A549 (cell line): ENCODE results near the gene CACNA1C. TPM values are rescaled to one million over a fixed set of nuclear protein-coding genes. Genes with fewer than 3 reads are reported as not detected.

Experiments
- ATAC-seq, 2 experiments: fragments of 200-7000 bp in 1 of 2; fragments of >200 bp in 1 of 2; cut with Nextera tagmentation in 1 of 2; cut with Tn5 transposase in 1 of 2; 3 replicates each; pipeline versions ENCODE4 v1.8.0 to v1.9.1; 2018 to 2020; ENCODE audit warnings: mild to moderate bottlenecking in 1 of 2, moderate library complexity in 1 of 2
- CTCF ChIA-PET: fragments of 300-600 bp; sonication (Branson Sonifier 250); formaldehyde crosslinking; extraction: SDS; loops from one replicate; lab custom pipeline; 2021; ENCODE audit warnings: antibody characterized with exemption, inconsistent platforms; lab: Yijun Ruan, JAX
- POLR2A ChIA-PET: fragments of 350-600 bp; formaldehyde crosslinking; extraction: SDS; loops from one replicate; lab custom pipeline; 2021; ENCODE audit warnings: antibody characterized with exemption, inconsistent platforms; lab: Yijun Ruan, JAX
- DNase-seq, 2 experiments: peaks; one replicate each; pipeline versions ENCODE4 v3.0.0 to v3.0.0-alpha.2; 2011 to 2016; ENCODE audit warnings: low read depth in 1 of 2, low spot score in 1 of 2
- FAIRE-seq: peaks from 2 replicates; lab custom pipeline; 2011; peaks lifted over from hg19 to GRCh38; lab: Jason Lieb, UNC
- H3K27ac ChIP-seq, 2 experiments: fragments of >200 bp; sonication (Bioruptor Twin); formaldehyde crosslinking; 3 replicates each; pipeline ENCODE4 v1.5.1; 2016 to 2017
- H3K4me1 ChIP-seq: fragments of >200 bp; sonication (Bioruptor Twin); formaldehyde crosslinking; 3 replicates; pipeline ENCODE4 v1.6.1; 2016
- H3K4me2 ChIP-seq: fragments of >200 bp; sonication (Bioruptor Twin); formaldehyde crosslinking; 3 replicates; pipeline ENCODE4 v1.6.1; 2016
- H3K4me3 ChIP-seq: fragments of >200 bp; sonication (Bioruptor Twin); formaldehyde crosslinking; 3 replicates; pipeline ENCODE4 v1.5.1; 2016
- H3K9me3 ChIP-seq: fragments of >200 bp; sonication (Bioruptor Twin); formaldehyde crosslinking; 3 replicates; pipeline ENCODE4 v1.6.1; 2016
- CBX2 ChIP-seq: fragments of 200-600 bp; sonication (generic); IDR thresholded peaks from 2 replicates; pipeline ENCODE4 v1.6.1; 2016; ENCODE audit warnings: low read depth, mild to moderate bottlenecking, borderline replicate concordance
- CHD2 ChIP-seq: fragments of 150-350 bp; IDR thresholded peaks from 2 replicates; pipeline ENCODE4 v1.6.1; 2014; ENCODE audit warnings: low read length; ENCODE audit not compliant: partially characterized antibody
- ELK1 ChIP-seq: fragments of 150-350 bp; IDR thresholded peaks from 2 replicates; pipeline ENCODE4 v1.6.1; 2014; ENCODE audit warnings: low read depth, mild to moderate bottlenecking, low read length
- ESRRA ChIP-seq: fragments of 150-350 bp; IDR thresholded peaks from 2 replicates; pipeline ENCODE4 v1.6.1; 2014; ENCODE audit warnings: mild to moderate bottlenecking, low read length, borderline replicate concordance
- HDAC2 ChIP-seq: fragments of 200-600 bp; sonication (generic); IDR thresholded peaks from 2 replicates; pipeline ENCODE4 v1.6.1; 2016
- HOXB5 ChIP-seq: fragments of 250-450 bp; sonication (Bioruptor Pico); IDR thresholded peaks from 2 replicates; pipeline ENCODE4 v1.5.0; 2020; ENCODE audit warnings: mild to moderate bottlenecking, moderate library complexity
- JUNB ChIP-seq: fragments of >200 bp; sonication (Bioruptor Twin); formaldehyde crosslinking; IDR thresholded peaks from 2 replicates; pipeline ENCODE4 v1.6.1; 2016
- MYC ChIP-seq: IDR thresholded peaks from 2 replicates; pipeline ENCODE4 v1.6.1; 2012; ENCODE audit warnings: mild to moderate bottlenecking, inconsistent platforms, low read length, improper control_type of control experiment, borderline replicate concordance
- NFE2L2 ChIP-seq: fragments of 150-350 bp; conservative IDR thresholded peaks from 2 replicates; pipeline ENCODE4 v1.6.1; 2014; ENCODE audit warnings: low read length
- POLR2A ChIP-seq: IDR thresholded peaks from 2 replicates; pipeline ENCODE4 v1.6.1; 2012; ENCODE audit warnings: mild to moderate bottlenecking, low read length
- POLR2AphosphoS2 ChIP-seq: conservative IDR thresholded peaks from 2 replicates; pipeline ENCODE4 v1.6.1; 2012; ENCODE audit warnings: low read length, improper control_type of control experiment, inconsistent platforms
- RAD21 ChIP-seq, 2 experiments: fragments of >200 bp in 1 of 2; sonication (Bioruptor Twin) in 1 of 2; formaldehyde crosslinking in 1 of 2; IDR thresholded peaks in 1 of 2; conservative IDR thresholded peaks in 1 of 2; 2 replicates in 1 of 2; 3 replicates in 1 of 2; pipeline ENCODE4 v1.6.1; 2012 to 2018; ENCODE audit warnings: inconsistent platforms in 1 of 2
- RCOR1 ChIP-seq: fragments of 150-350 bp; IDR thresholded peaks from 2 replicates; pipeline ENCODE4 v1.6.1; 2014; ENCODE audit warnings: antibody characterized with exemption, low read length, low read depth
- RFX5 ChIP-seq: fragments of 450-650 bp; IDR thresholded peaks from 2 replicates; pipeline ENCODE4 v1.7.1; 2014; ENCODE audit warnings: antibody characterized with exemption, mild to moderate bottlenecking, moderate library complexity
- RNF2 ChIP-seq: fragments of 200-600 bp; sonication (generic); IDR thresholded peaks from 2 replicates; pipeline ENCODE4 v1.6.1; 2016; ENCODE audit warnings: low read depth, mild to moderate bottlenecking, antibody characterized with exemption, moderate library complexity, borderline replicate concordance
- TFCP2L1 ChIP-seq: fragments of 250-450 bp; sonication (Bioruptor Pico); IDR thresholded peaks from 2 replicates; pipeline ENCODE4 v1.5.0; 2021; ENCODE audit warnings: mild to moderate bottlenecking
- TP53 ChIP-seq: fragments of 250-450 bp; sonication (Bioruptor Pico); IDR thresholded peaks from 2 replicates; pipeline ENCODE4 v1.5.0; 2021; ENCODE audit warnings: mild to moderate bottlenecking, moderate library complexity
- USF2 ChIP-seq: fragments of 450-650 bp; IDR thresholded peaks from 2 replicates; pipeline ENCODE4 v1.6.1; 2014; ENCODE audit warnings: antibody characterized with exemption
- ZSCAN20 ChIP-seq: fragments of 250-450 bp; sonication (Bioruptor Pico); IDR thresholded peaks from 2 replicates; pipeline ENCODE4 v1.8.0; 2022; ENCODE audit warnings: mild to moderate bottlenecking, moderate library complexity
- WGBS: methylation state at CpG from one replicate; pipeline ENCODE4 v1.1.6; 2017; ENCODE audit errors: missing lambda C conversion rate; 5-methylcytosine and 5-hydroxymethylcytosine counted together
- polyA plus RNA-seq, 4 experiments: library from polyadenylated mRNA; depleted of rRNA in 3 of 4; stranded (reverse); fragments of >200 nt; fragmentation: RNase III in 1 of 4; extraction: RNeasy Plus Mini Kit Qiagen cat#74134 plus additional on column Dnase treatment in 1 of 4; gene quantifications; 2 replicates in 3 of 4; 3 replicates in 1 of 4; pipeline ENCODE4 v1.2.3, GENCODE V29; 2011 to 2017
- TF ChIP-seq, protein P1 (sequence below): fragments of >200 bp; sonication (Bioruptor Twin); formaldehyde crosslinking; IDR thresholded peaks from 3 replicates; pipeline ENCODE4 v1.6.1; 2016
- TF ChIP-seq, protein P2 (sequence below): IDR thresholded peaks from 2 replicates; pipeline ENCODE4 v1.6.1; 2012; ENCODE audit warnings: low read depth, borderline replicate concordance
- TF ChIP-seq, protein P3 (sequence below): fragments of >200 bp; sonication (Bioruptor Twin); formaldehyde crosslinking; IDR thresholded peaks from 3 replicates; pipeline ENCODE4 v1.5.1; 2016
- TF ChIP-seq, protein P4 (sequence below): IDR thresholded peaks from 2 replicates; pipeline ENCODE4 v1.6.1; 2012
- TF ChIP-seq, protein P5 (sequence below): IDR thresholded peaks from 2 replicates; pipeline ENCODE4 v1.6.1; 2012
- TF ChIP-seq, protein P6 (sequence below): fragments of 250-450 bp; sonication (Bioruptor Pico); IDR thresholded peaks from 2 replicates; pipeline ENCODE4 v1.5.0; 2020; ENCODE audit warnings: low read depth, mild to moderate bottlenecking, moderate library complexity

CACNA1C gene
- polyA plus RNA-seq, 2 of the 4 experiments (the other 2 are of a cell fraction): not detected

DNA sequence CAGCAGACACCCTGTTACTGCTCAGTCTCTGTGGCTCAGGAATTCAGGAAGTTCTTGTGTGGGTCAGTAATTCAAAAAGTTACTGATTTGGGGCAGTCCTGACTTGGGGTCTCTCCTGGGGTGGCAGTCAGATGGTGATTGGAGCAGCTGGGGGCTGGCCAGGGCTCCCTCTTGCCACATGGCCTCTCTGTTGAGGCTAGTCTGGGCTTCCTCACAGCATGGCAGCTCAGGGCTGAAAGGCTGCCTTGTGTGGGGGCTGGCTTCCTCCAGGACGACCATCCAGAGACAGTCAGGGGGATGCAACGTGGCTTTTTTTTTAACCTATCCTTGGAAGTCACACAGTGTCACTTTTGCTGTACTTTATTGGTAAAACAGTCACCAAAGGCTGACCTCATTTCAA, 61.3 kb downstream of the CACNA1C start (continued):
- TF ChIP-seq, protein P1, sequence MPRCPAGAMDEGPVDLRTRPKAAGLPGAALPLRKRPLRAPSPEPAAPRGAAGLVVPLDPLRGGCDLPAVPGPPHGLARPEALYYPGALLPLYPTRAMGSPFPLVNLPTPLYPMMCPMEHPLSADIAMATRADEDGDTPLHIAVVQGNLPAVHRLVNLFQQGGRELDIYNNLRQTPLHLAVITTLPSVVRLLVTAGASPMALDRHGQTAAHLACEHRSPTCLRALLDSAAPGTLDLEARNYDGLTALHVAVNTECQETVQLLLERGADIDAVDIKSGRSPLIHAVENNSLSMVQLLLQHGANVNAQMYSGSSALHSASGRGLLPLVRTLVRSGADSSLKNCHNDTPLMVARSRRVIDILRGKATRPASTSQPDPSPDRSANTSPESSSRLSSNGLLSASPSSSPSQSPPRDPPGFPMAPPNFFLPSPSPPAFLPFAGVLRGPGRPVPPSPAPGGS: no peak
- TF ChIP-seq POLR2A (no peak), MYC (no peak), ELK1 (no peak)
- TF ChIP-seq, protein P2, sequence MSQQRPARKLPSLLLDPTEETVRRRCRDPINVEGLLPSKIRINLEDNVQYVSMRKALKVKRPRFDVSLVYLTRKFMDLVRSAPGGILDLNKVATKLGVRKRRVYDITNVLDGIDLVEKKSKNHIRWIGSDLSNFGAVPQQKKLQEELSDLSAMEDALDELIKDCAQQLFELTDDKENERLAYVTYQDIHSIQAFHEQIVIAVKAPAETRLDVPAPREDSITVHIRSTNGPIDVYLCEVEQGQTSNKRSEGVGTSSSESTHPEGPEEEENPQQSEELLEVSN: no peak
- TF ChIP-seq, protein P3, sequence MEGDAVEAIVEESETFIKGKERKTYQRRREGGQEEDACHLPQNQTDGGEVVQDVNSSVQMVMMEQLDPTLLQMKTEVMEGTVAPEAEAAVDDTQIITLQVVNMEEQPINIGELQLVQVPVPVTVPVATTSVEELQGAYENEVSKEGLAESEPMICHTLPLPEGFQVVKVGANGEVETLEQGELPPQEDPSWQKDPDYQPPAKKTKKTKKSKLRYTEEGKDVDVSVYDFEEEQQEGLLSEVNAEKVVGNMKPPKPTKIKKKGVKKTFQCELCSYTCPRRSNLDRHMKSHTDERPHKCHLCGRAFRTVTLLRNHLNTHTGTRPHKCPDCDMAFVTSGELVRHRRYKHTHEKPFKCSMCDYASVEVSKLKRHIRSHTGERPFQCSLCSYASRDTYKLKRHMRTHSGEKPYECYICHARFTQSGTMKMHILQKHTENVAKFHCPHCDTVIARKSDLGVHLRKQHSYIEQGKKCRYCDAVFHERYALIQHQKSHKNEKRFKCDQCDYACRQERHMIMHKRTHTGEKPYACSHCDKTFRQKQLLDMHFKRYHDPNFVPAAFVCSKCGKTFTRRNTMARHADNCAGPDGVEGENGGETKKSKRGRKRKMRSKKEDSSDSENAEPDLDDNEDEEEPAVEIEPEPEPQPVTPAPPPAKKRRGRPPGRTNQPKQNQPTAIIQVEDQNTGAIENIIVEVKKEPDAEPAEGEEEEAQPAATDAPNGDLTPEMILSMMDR: no peak

DNA sequence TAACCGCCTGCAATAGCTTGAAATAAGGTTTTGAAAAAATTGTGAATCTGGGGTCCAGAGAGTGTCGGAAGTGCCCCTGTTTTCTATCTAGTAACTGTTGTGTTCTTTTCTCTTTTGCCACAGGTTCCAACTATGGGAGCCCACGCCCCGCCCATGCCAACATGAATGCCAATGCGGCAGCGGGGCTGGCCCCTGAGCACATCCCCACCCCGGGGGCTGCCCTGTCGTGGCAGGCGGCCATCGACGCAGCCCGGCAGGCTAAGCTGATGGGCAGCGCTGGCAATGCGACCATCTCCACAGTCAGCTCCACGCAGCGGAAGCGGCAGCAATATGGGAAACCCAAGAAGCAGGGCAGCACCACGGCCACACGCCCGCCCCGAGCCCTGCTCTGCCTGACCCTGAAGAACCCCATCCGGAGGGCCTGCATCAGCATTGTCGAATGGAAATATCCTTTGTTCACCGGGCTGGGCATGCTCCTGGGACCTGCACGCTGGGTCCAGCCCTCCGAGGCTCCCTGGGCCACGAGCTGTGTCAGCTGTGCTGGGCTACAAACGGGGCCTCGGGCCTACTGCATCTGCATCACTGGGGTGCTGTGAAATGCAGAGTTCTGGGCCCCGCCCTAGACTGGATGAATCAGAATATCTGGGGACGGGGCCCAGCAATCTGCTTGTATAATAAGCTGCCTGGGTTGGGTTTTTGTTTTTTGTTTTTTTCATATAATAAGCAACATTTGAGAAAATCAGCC, 62.5 kb downstream of the CACNA1C start:
- H3K4me2 ChIP-seq: no peak overlapping the region
- FAIRE-seq (no peak), DNase-seq (no peak), ATAC-seq (no peak)
- CTCF ChIA-PET: no interaction called here
- no peaks in the 10 kb centered on the region for H3K4me1 ChIP-seq
- H3K4me3 ChIP-seq: no peak overlapping the region
- TF ChIP-seq USF2 (no peak), RCOR1 (no peak), CBX2 (no peak), JUNB (no peak), HDAC2 (no peak), CHD2 (no peak), RAD21 (conservative IDR thresholded peaks at IDR 0.05 in 1 of 2, IDR thresholded peaks at IDR 0.05 in 1 of 2) (no peak), RFX5 (no peak), NFE2L2 (no peak)
- H3K27ac ChIP-seq: no peak overlapping the region
- POLR2A ChIA-PET: no interaction called here
- H3K9me3 ChIP-seq: no peaks in the 10 kb centered on the region
- 38% methylated on average over 26 of the region's 31 CpGs for WGBS

DNA sequence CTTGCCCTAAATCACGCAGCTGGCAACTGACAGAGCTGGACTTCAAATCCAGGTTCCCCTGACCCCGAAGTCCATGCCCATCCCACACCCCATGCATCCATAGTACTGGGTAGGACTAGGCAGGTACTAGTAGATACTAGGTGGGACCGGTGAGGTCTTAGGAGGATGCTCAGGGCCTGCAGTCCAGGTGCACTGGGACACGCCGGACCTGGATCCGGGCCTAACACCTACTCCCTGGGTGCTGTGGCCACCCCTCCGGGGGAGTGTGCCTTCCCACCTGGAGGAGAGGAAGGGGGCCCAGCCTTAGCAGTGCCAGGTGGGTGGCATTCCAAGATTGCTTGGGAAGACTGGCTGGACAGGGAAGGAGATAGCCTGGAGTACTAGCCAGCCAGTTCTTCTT, 64.8 kb downstream of the CACNA1C start:
- Histone ChIP-seq H3K27ac (no peak overlapping the region), H3K4me2 (no peak overlapping the region), H3K9me3 (no peaks in the 10 kb centered on the region), H3K4me1 (no peaks in the 10 kb centered on the region), H3K4me3 (no peak overlapping the region)
- DNase-seq: no peak
- no peak for ATAC-seq
- TF ChIP-seq ESRRA: no peak
- TF ChIP-seq RNF2: no peak
- TF ChIP-seq, protein P4, sequence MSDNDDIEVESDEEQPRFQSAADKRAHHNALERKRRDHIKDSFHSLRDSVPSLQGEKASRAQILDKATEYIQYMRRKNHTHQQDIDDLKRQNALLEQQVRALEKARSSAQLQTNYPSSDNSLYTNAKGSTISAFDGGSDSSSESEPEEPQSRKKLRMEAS: no peak
- TF ChIP-seq TP53 (CRISPR knock-in tag): no peak
- TF ChIP-seq, protein P5, sequence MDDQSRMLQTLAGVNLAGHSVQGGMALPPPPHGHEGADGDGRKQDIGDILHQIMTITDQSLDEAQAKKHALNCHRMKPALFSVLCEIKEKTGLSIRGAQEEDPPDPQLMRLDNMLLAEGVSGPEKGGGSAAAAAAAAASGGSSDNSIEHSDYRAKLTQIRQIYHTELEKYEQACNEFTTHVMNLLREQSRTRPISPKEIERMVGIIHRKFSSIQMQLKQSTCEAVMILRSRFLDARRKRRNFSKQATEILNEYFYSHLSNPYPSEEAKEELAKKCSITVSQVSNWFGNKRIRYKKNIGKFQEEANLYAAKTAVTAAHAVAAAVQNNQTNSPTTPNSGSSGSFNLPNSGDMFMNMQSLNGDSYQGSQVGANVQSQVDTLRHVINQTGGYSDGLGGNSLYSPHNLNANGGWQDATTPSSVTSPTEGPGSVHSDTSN: no peak
- no peak for TF ChIP-seq ZSCAN20
- TF ChIP-seq POLR2AphosphoS2: no peak
- TF ChIP-seq HOXB5 (CRISPR knock-in tag): no peak
- no peak for TF ChIP-seq RFX5
- no peak for TF ChIP-seq TFCP2L1
- TF ChIP-seq, protein P6, sequence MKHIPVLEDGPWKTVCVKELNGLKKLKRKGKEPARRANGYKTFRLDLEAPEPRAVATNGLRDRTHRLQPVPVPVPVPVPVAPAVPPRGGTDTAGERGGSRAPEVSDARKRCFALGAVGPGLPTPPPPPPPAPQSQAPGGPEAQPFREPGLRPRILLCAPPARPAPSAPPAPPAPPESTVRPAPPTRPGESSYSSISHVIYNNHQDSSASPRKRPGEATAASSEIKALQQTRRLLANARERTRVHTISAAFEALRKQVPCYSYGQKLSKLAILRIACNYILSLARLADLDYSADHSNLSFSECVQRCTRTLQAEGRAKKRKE: no peak
- 33% methylated on average over 2 of the region's 7 CpGs for WGBS
- no peak for FAIRE-seq
- ChIA-PET POLR2A (no interaction called here), CTCF (interaction anchor here (0.8 kb wide), 1 partner anchor 35 kb away, joined by 4 read pairs; no protein-coding TSS in a partner anchor)
